GM03348 (cell line): Measurements from ENCODE around the gene RABGAP1L.
"Not testable (repeated sequence)": the region's sequence is repeated elsewhere in the genome, so short reads cannot be mapped to it uniquely, and the experiment has no call there.

ENCODE experiments used
- DNase-seq: peaks from one replicate; pipeline ENCODE4 v3.0.0; 2012; ENCODE audit warnings: low spot score

RABGAP1L gene

DNA sequence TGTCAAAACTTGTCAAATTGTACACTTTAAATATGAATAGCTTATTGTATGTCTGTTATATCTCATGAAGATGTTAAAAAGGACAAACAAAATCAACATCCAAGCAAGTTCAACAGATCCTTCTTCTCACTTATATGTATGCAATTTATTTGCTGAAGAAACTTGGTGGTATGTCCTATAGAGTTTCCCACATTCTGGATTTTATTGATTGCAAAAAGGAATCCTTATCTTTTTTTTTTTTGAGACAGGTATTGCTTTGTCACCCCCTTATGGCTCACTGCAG lies 5.6 kb upstream of the RABGAP1L start:
- DNase-seq, result no peak

DNA sequence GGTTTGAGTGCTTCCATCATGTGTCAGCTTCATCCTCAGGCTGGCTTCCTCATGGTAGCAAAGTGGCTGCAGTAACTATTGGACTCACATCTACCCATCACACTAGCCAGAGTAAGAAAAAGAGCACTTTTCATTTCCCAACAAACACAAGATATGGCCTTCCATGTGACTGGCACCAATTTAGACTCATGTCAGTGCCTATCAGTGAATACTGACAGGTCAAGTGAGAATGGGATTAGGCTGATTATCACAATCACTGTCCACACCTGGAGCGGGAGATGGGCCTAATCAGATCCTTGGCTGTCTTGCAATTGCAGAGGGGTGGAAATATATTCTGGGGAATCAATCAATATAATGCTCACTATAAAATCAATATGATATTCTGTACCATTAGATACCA lies 2.9 kb upstream of the RABGAP1L start:
- no peak for DNase-seq

DNA sequence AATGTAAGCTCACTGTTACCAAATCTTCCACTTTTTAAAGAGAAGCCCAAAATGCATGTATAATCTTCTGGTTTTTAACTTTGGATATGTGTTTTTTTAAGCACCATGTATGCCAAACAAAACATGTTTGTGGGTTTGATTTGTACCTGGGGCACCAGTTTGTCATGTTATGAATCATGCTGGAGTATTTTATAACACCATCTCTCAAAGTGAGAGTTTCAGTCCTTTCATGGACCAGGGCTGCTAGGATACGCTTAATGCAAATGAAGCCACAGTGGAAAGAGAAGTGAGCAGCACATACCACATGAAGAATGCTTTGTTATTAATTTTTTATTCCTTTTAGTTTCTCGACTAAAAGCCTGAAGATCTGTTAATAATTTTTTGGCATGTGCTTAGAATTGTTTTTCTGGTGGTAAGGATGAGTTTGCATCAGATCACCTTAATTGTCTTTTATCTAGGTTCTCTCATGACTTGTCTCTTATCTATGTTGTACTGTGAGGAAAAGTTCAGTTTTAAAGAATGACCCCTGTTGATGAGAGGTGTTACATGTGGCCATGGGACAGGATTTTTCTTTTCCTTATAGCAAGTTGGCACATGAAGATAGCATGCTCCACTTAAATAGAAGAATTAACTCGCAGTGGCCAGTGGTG lies 2.0 kb upstream of the RABGAP1L start:
- no peak for DNase-seq

DNA sequence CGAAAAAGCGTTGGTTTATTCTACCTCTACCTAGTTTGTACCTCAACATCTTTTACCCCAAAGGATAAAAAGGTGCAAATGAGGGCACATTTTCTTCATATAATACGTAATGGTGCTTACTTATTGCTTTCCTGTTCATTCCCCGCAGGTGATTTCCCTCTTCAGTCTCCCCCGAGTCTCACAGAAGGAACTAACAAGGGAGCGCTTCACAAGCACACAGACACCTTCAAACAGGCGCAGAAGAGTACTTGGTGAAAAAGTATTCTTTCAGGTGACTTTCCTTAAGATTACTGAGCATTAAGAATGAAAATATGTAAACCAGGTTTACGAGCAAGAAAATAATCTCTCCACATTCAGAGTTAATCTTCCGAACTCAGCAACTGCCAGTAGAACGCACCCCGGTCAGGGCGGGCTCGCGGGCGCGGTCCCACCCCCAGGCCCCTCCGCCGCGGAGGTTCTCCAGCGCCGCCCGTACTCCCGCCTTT lies 511 bp upstream of the RABGAP1L start:
- no peak for DNase-seq

DNA sequence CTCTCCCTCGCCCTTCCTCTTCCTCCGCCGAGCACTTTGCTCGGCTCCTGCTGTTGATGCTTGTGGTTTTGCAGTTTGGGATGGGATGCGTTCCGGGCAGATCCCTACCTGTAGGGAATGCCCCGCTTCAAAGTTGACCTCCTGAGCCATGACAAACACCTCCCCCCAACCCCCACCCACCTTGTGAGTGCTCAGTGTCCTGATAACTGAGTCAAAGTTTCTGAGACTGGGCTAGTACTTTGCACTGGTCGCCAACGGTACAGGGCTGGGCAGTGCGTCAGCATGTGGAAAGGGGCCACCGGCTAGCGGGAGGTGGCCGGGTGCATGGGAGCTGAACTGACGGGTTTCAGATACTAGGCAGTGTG lies 771 bp downstream of the RABGAP1L start:
- DNase-seq, result peak; percentile 74

DNA sequence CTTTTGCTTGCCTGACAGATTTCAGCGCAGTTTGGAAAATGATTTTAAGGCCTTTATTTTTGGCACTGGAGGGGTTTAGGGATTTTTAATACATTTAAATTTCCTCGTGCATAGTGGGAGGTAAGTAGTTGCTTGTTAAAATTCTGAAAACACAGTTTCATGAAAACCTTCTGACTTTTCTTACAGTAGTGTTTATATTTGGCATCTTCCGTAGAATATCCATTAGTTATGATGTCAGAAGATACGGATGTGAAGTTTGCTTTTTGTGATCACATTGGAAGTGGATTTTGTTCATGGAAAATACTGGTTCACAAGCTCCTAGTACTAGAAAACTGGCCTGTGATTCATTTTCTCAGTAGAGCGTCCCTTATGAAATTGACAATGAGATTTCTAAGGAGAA lies 1.3 kb downstream of the RABGAP1L start:
- DNase-seq, result no peak

DNA sequence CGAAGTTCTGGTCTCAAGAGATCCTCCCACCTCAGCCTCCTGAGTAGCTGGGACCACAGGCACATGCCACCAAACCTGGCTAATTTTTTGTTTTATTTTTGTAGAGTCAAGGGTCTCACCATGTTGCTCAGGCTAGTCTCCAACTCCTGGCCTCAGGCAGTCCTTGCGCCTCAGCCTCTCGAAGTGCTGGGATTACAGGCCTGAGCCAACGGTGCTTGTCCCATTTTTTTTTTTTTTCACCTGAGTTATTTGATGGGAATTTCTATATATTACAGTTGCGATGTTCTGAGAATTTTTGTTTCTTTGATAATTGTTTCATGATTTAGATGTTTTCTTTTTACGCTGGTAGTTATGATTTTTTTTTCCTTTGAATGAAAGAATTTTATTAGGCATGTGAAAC lies 2.5 kb downstream of the RABGAP1L start:
- no peak for DNase-seq

DNA sequence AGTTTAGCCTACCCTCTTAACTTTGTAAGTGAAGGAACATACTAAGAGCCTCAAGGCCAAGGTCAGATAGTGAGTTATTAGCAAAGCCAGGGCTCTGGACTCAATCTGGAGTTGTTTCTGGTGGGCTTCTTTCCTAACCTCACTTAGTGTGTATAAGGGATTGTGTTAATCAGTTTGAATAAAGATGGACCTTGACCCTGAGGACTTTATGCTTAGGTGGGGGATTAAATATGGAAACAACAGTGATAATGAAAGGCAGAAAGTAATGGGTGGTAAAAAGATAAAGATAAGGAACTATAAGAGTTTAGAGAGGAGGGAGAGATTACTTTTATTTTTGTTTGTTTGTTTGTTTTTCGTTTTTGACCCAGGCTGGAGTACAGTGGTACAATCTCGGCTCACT lies 5.5 kb downstream of the RABGAP1L start:
- no peak for DNase-seq

DNA sequence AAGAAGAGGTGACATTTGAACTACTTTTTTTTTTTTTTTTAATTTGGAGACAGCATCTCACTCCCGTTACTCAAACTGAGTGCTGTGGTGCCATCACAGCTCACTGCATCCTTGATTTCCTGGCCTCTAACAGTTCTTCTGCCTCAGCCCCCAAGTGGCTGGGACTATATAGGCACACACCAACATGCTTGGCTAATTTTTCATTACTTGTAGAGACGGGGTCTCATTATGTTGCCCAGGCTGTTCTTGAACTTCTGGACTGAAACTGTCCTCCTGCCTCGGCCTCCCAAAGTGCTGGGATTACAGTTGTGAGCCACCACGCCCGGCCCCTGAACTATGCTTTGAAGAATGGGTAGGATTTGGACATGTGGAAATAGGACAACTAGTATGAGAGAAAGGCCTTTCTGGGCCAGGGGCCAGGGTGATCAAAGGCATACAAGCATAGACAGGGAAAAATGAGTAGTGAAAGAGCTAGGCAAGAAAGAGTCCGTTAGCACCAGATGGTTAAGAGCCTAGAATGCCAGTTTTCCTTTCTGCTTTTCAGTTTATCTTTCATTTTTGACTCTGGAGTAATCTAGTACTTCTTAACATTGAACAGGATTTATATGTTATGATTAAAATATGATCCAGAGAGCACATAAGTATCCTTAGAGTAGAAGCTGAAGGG lies 6.3 kb downstream of the RABGAP1L start:
- peak; percentile 35 for DNase-seq

DNA sequence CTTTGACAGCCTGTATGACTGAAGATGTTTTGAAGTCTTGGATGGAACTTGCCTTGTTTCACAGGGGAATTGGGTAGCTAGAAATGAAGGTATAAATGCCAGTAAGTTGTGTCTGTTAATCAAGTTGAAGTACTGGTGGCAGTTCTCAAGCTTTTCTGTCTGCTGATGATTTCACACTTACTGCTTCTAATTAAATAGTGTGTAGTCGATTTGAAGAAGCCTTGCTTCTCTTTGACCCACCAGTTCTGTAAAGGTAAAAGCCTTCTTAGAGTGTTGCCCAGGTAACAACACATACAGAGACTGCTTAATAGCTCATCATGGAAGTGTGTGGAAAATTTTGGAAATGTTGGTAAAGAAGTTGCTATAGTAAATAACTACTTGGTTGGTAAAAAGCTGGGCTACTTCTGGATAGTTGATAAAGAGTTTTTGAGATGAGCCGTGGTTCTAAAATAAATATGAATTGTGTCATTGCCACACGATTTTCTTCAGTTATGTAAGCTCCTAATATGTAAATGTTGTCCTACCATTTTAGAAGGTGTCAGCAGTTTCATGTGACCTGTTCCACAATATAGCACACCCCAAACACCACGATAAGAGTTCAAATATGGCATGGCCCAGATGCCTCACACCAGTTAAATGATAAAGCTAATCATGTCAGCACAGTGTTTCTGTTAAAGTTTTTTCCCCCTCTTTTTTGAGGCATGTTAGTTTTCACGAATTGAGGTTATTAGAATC lies 7.4 kb downstream of the RABGAP1L start:
- DNase-seq, result no peak

DNA sequence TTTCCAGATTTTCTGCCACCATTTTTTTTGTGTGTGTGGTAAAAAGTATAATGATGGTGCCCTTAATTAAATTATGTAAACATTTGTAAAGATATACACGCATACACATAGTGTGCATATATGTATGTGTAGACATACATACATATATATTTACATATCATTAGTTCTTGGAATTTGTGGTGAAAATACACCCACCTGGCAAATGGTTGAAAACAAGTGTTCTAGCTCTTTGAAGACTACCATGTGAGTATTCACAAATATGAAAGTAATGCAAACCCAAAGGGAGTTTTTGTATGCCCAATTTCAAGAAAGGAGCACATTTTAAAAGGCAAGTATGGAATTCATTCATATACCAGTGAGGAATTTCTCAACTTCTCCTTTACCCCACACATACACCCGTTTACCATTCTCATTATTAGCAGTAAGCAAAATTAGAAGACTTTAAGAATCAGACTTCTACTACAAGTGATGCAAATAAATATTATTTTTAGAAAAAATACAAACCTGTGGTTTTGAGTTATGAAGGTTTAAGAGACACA lies 8.0 kb downstream of the RABGAP1L start:
- no peak for DNase-seq

DNA sequence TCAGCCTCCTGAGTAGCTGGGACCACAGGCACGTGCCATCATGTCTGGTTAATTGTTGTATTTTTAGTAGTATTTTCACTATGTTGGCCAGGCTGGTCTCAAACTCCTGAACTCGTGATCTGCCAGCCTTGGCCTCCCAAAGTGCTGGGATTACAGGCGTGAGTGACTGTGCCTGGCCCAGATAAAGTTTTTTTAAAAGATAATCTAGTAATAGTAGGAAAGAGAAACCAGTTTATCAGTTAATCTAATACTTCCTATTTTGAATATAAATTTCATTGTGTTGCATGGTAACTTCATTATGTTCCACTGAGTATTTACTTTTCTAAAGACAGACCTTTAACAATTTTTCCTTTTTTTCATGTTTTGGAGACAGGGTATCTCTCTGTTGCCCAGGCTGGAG lies 10.0 kb downstream of the RABGAP1L start:
- DNase-seq, result no peak

DNA sequence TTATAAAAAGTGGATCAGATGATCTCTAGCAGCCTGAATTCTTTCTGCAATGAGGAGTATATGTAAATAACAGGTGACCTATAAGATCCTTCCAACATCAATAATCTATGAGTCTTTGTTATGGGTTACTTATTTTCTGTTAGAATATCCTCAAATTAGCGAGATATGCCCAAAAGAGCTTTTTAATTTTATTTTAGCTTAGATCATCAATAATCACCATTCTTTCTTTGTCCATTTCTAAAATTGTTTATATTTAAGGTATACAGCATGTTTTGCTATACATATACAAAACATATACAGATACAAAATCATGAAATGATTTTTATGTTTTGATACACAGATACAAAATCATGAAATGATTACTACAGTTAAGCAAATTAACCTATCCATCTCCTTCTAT lies 11.8 kb downstream of the RABGAP1L start:
- no peak for DNase-seq

DNA sequence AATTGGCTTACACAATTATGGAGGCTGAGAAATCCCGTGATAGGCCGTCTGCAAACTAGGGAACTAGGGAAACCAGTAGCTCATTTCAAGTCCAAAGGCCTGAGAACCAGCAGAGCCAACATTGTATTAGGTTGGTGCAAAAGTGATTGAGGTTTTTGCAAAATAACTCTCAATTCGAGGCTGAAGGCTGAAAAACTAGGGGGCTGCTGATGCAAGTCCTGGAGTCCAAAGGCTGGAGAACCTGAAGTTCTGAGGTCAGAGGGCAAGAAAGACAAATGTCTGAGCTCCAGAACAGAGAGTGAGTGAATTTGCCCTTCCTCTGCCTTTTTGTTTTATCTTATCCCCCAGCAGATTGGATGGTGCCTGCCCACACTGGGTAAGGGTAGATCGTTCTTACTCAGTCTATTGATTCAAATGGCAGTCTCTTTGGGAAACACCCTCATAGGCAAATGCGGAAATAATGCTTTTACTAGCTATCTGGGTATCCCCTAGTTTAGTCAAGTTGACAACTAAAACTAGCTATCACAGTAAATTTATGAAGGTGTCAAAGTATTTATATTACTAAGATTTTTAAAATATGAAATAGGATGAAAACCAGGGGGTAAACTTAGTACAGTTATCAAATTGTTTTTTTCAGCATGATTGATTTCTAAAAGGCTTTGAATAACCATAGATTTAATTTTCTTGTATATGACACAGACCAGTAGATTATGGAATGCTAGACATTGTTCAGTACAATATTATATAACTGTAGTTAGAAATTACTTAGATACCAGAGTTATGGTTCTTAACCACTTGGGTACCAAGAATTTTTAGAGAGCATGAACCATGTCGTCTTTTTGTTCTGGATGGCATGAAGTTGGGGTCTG lies 15.4 kb downstream of the RABGAP1L start:
- no peak for DNase-seq

DNA sequence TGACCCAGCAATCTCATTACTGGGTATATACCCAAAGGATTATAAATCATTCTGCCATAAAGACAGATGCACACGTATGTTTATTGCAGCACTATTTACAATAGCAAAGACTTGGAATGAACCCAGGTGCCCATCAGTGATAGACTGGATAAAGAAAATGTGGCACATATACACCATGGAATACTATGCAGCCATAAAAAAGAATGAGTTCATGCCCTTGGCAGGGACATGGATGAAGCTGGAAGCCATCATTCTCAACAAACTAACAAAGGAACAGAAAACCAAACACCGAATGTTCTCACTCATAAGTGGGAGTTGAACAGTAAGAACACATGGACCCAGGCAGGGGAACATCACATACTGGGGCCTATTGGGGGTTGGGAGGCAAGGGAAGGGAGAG lies 19.1 kb downstream of the RABGAP1L start:
- not testable (repeated sequence) for DNase-seq

DNA sequence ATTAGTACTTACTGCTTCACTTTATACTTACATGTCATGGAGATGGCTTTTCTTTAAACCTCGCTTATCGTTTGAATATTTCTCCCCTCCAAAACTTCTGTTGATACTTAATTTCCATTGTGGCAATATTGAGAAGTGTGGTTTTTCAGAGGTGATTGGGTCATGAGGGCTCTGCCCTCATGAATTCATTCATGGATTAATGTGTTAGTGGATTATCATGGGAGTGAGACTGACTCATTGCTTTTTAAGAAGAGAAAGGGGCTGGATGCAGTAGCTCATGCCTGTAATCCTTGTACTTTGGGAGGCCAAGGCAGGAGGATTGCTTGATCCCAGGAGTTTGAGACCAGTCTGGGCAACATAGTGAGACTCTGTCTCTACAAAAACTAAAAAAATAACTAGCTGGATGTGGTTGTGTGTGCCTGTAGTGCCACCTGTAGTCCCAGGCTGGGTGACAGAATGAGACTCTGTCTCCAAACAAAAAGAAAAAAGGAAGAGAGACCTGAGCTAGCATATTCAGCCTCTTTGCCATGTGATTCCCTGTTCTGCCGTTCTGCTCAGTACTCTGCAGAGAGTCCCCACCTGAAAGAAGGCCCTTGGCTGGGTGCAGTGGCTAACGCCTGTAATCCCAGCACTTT lies 30.2 kb downstream of the RABGAP1L start:
- no peak for DNase-seq

DNA sequence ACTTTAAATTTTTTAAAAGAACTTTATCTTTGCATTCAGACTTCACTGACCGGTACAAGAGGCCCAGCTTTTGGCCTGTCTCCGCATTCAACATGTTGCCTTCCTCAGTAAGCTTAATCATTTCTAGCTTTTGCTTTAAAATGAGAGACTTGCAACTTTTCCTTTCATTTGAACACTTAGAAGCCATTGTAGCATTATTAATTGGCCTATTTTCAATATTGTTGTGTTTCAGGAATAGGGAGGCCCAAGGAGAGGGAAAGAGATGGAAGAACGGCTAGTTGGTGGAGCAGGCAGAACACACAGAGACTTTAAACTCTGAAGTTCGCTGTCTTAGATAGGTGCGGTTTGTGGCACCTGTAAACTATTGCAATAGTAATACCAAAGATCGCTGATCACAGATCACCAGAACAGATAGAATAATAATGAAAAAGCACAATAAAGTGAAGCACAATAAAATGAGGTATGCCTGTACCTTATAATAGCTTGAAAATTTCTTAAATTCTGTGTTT lies 31.4 kb downstream of the RABGAP1L start:
- DNase-seq, result no peak

DNA sequence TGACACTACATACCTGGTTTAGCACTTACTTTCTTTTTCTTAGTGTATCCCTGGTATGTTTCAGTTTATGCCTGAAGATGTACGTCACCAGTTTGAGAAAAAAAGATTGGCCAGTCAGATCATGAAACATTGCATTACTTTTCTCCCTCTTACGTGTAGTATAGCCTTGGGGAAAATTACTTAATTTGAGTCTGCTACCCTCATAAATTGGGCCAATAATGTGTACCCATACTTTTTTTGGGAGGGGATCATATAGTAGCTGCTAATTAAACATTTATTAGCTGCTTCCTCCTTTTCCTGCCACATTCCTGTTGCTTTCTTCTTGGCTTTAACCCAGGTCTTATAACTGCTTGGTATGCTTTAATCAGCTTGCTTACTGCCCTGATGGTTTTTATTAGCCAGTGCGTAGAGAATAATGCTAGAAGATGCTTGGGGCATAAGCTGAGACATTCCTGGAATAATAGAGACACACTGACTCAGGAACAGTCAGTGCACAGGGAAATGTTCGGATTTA lies 32.1 kb downstream of the RABGAP1L start:
- DNase-seq, result peak; percentile 79

DNA sequence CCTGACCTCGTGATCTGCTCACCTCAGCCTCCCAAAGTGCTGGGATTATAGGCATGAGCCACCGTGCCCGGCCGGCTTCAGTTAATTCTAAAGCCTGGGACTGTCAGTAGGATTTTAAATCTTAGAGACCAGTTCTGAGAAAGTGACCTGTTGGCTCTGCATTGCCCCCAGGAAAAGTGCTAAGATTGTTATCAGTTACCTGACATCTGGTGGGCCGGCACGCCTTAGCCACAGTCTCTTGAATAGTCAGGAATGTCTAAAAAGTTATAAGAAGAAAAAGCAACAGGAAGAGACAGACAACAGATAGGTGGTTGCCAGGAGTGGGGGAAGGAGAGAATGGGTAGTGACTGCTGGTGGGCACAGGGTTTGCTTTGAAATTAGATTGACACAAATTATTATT lies 35.1 kb downstream of the RABGAP1L start:
- no peak for DNase-seq

DNA sequence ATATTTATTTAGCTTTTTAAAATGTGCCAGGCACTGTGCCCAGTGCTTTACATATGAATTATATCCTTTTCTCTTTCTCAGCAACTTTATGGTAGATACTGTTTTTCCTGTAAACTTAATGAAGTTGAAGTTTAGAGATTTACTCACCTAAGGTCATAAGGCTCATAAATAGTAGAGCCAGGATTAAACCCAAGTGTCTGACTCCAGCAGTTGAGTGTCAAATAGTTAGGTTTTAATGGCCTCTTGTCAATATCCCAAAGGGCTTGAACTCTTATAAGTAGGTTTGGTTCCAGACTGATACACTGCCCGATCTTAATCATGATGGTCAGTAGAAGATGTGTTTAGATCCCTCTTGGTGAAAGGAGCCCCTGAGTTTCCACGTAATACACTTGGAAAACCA lies 37.8 kb downstream of the RABGAP1L start:
- no peak for DNase-seq

DNA sequence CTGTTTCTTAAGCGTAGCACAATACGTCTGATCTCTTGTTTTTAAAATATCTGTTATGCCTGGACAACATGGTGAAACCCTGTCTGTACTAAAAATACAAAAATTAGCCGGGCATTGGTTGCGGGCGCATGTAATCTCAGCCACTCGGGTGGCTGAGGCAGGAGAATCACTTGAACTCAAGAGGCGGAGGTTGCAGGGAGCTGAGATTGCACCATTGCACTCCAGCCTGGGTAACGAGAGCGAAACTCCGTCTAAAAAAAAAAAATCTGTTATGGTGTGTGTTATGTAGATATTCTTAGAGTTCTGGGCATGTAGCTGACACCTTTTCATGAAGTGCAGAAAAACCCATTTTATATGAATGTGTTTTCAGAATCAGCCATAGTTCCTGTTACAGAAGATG lies 38.2 kb downstream of the RABGAP1L start:
- no peak for DNase-seq
